Mesenchymal stem cell (in vitro differentiated cells and primary cell): ENCODE results near the gene PTCH1.

Experiments used
- DNase-seq: peaks from one replicate; pipeline ENCODE4 v3.0.0-alpha.2; 2013
- H2AFZ ChIP-seq: one replicate; pipeline ENCODE4 v1.6.1; 2013; ENCODE audit warnings: low read depth, mild to moderate bottlenecking, control low read depth, inconsistent platforms, low read length, moderate library complexity
- H2AK5ac ChIP-seq: 2 replicates; pipeline ENCODE4 v1.6.1; 2013; ENCODE audit warnings: low read length, moderate library complexity, mild to moderate bottlenecking, inconsistent platforms; ENCODE audit not compliant: severe bottlenecking
- H2BK120ac ChIP-seq: one replicate; pipeline ENCODE4 v1.6.1; 2013; ENCODE audit warnings: low read depth, mild to moderate bottlenecking, inconsistent platforms, low read length, moderate library complexity
- H2BK12ac ChIP-seq, 2 experiments: one replicate each; pipeline ENCODE4 v1.6.1; 2013; ENCODE audit warnings: inconsistent platforms in 2 of 2, low read length in 2 of 2, mild to moderate bottlenecking in 2 of 2, moderate library complexity in 2 of 2, control low read depth in 1 of 2
- H2BK15ac ChIP-seq: one replicate; pipeline ENCODE4 v1.6.1; 2013; ENCODE audit warnings: mild to moderate bottlenecking, low read depth, inconsistent platforms; ENCODE audit not compliant: poor library complexity, severe bottlenecking
- H2BK5ac ChIP-seq: 2 replicates; pipeline ENCODE4 v1.6.1; 2013; ENCODE audit warnings: low read depth, mild to moderate bottlenecking, low read length, control low read depth, inconsistent platforms; ENCODE audit not compliant: poor library complexity, severe bottlenecking
- H3K14ac ChIP-seq, 2 experiments: one replicate each; pipeline ENCODE4 v1.6.1; 2013; ENCODE audit warnings: inconsistent platforms in 2 of 2, low read length in 2 of 2, control low read depth in 1 of 2, mild to moderate bottlenecking in 1 of 2, moderate library complexity in 1 of 2
- H3K18ac ChIP-seq, 2 experiments: one replicate each; pipeline ENCODE4 v1.6.1; 2013; ENCODE audit warnings: inconsistent platforms in 2 of 2, low read length in 2 of 2, control low read depth in 1 of 2, low read depth in 1 of 2, mild to moderate bottlenecking in 1 of 2
- H3K23ac ChIP-seq, 2 experiments: one replicate each; pipeline ENCODE4 v1.6.1; 2013; ENCODE audit warnings: inconsistent platforms in 2 of 2, low read length in 2 of 2, mild to moderate bottlenecking in 2 of 2, moderate library complexity in 2 of 2, control low read depth in 1 of 2
- H3K27ac ChIP-seq: 2 replicates; pipeline ENCODE4 v1.5.1; 2013; ENCODE audit warnings: mild to moderate bottlenecking, moderate library complexity, low read length, control low read depth, inconsistent platforms; ENCODE audit not compliant: poor library complexity, severe bottlenecking
- H3K27me3 ChIP-seq, 2 experiments: 2 replicates each; pipeline versions ENCODE4 v1.6.1 to v1.7.0; 2013; ENCODE audit warnings: low read length in 2 of 2, mild to moderate bottlenecking in 2 of 2, moderate library complexity in 2 of 2, control low read depth in 1 of 2, inconsistent platforms in 1 of 2; ENCODE audit not compliant: control insufficient read depth in 1 of 2, insufficient read depth in 1 of 2
- H3K36me3 ChIP-seq, 2 experiments: 2 replicates each; pipeline versions ENCODE4 v1.6.1 to v1.7.0; 2013; ENCODE audit warnings: low read length in 2 of 2, control low read depth in 1 of 2, inconsistent platforms in 1 of 2, low read depth in 1 of 2, mild to moderate bottlenecking in 1 of 2; ENCODE audit not compliant: insufficient read depth in 2 of 2, control insufficient read depth in 1 of 2
- H3K4ac ChIP-seq, 2 experiments: one replicate each; pipeline ENCODE4 v1.6.1; 2013; ENCODE audit warnings: inconsistent platforms in 2 of 2, low read length in 2 of 2, mild to moderate bottlenecking in 2 of 2, moderate library complexity in 2 of 2, control low read depth in 1 of 2, low read depth in 1 of 2
- H3K4me1 ChIP-seq: 2 replicates; pipeline ENCODE4 v1.6.1; 2013; ENCODE audit warnings: low read depth, low read length, control low read depth; ENCODE audit not compliant: control insufficient read depth, insufficient read depth
- H3K4me2 ChIP-seq: 2 replicates; pipeline ENCODE4 v1.6.1; 2013; ENCODE audit warnings: low read length, mild to moderate bottlenecking, inconsistent platforms; ENCODE audit not compliant: poor library complexity, severe bottlenecking
- H3K4me3 ChIP-seq, 2 experiments: 2 replicates each; pipeline versions ENCODE4 v1.5.1 to v1.7.0; 2013; ENCODE audit warnings: low read length in 2 of 2, mild to moderate bottlenecking in 2 of 2, control low read depth in 1 of 2, low read depth in 1 of 2; ENCODE audit not compliant: insufficient read depth in 1 of 2
- H3K79me1 ChIP-seq: replicated peaks from 2 replicates; pipeline ENCODE4 v1.6.1; 2013; ENCODE audit warnings: mild to moderate bottlenecking, control low read depth, low read length, inconsistent platforms; ENCODE audit not compliant: poor library complexity, severe bottlenecking
- H3K9ac ChIP-seq: 2 replicates; pipeline ENCODE4 v1.7.0; 2013; ENCODE audit warnings: mild to moderate bottlenecking, low read length, moderate library complexity
- H3K9me3 ChIP-seq: 2 replicates; pipeline ENCODE4 v1.7.0; 2013; ENCODE audit warnings: mild to moderate bottlenecking, low read length; ENCODE audit not compliant: control insufficient read depth
- H4K8ac ChIP-seq: one replicate; pipeline ENCODE4 v1.6.1; 2013; ENCODE audit warnings: inconsistent platforms, mild to moderate bottlenecking, low read length, moderate library complexity
- H4K91ac ChIP-seq: one replicate; pipeline ENCODE4 v1.6.1; 2013; ENCODE audit warnings: mild to moderate bottlenecking, low read length, inconsistent platforms
- WGBS: methylation state at CpG from one replicate; pipeline ENCODE4 v1.1.7; 2013; ENCODE audit warnings: mixed read lengths; 5-methylcytosine and 5-hydroxymethylcytosine counted together

The PTCH1 gene

DNA sequence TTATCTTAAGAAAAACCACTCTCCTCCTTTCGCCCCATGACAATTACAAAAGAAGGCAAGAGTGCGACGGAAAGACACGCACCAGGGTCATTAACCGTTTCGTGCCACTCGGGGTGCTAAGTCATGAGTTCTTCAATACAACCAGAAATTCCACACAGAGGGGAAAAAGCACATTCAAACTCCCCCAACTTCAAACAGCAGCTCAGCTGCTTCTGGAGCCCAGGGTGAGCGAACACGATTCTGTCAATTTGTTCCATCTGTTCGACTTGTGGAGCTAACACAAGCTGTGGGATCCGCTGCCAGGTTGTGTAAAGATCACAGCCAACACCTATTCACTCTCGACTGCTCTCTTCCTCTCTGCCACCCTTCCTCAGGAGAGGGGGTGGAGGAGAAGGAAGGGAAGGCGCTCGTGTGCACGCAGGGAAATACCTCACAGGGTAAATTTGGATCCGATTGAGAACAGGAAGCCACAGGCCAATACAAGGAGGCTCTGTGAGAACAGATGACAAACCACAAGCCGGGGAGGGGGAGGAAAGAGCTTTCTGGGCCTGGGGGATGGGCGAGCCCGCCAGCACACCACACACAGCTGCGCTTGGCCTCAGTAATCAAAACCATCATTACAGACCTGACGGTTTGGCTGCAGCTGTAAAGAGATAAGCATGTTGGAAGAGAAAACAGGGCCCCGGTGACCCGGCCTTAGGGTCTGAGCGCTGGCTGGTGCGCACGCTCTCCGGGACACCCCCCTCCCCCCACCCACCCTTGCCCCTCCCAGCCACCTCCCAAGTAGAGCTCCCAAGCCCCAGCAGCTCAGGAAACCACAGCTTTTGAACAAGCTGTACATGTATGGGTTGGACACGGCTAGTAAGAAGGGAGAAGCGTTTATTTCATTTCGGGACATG lies 54.3 kb downstream of the PTCH1 start:
- H3K18ac ChIP-seq = peak overlapping the region; percentile 93 to 97
- peak; percentile 95 for DNase-seq
- H4K8ac ChIP-seq = peak overlapping the region; percentile 3

DNA sequence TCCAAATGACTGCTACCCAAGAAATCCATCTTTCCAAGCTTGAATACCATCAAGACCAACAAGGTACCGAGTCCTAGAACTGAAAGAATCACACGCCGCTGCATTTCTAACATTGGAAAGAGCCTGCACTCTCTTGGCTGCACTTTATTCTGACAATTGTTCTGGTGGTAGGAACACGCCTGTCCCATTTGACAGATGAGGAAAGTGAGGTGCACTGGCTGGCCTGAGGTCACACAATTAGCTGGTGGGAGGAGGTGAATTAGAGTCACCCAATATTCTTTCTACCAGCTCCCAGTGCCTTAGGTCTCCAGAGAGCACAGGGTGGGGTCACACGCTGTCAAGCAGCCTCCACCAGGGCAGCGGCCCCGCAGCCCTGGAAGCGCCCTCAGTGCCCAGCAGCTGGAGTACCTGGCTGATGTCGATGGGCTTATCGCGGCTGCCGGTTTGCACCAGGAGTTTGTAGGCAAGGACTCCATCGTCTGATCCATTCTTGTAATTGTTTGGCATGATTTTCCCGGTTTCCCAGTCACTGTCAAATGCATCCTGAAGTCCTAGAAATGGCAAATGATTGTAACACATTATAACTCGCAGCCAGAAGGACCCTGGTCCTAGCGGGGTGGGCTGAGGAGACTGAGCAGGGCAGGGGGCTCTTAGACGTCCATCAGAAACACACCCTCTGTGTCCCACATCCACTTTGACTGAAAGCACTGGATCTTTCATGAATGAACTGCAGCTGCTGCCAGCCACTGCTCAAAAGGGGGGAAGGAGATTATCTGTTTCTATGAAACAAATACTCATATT lies 55.1 kb downstream of the PTCH1 start:
- Histone ChIP-seq H3K4me1 (peaks cover 28% of the 10 kb centered on the region), H2BK5ac (no peak overlapping the region), H2BK120ac (peak overlapping the region; percentile 77), H3K9ac (peak overlapping the region; percentile 83), H3K14ac (peak overlapping the region in 1 of 2 experiments; percentile 66), H3K23ac (peak overlapping the region in 1 of 2 experiments; percentile 64), H3K4me3 (peak overlapping the region in 1 of 2 experiments; percentile 74), H2AFZ (no peak overlapping the region), H3K18ac (peak overlapping the region; percentile 93 to 97), H3K36me3 (peaks cover 20 to 31% of the 10 kb centered on the region in 2 experiments), H2AK5ac (no peak overlapping the region), H3K9me3 (no peaks in the 10 kb centered on the region), H2BK15ac (peak overlapping the region; percentile 52), H3K79me1 (peaks cover 2% of the 10 kb centered on the region), H4K8ac (peak overlapping the region; percentile 79), H3K27me3 (no peaks in the 10 kb centered on the region), H3K4me2 (no peak overlapping the region), H4K91ac (peak overlapping the region; percentile 76), H3K27ac (no peak overlapping the region), H3K4ac (peak overlapping the region; percentile 68 to 94), H2BK12ac (peak overlapping the region; percentile 100)
- DNase-seq = no peak
- WGBS = 91% methylated on average over 17 of the region's 17 CpGs

More for the DNA sequence above, 54.3 kb downstream of the PTCH1 start:
- Histone ChIP-seq H3K36me3 (peaks cover 26 to 33% of the 10 kb centered on the region in 2 experiments), H2BK120ac (peak overlapping the region; percentile 77), H2AK5ac (no peak overlapping the region), H3K4me1 (peaks cover 28% of the 10 kb centered on the region), H2BK15ac (no peak overlapping the region), H3K27me3 (no peaks in the 10 kb centered on the region), H3K79me1 (peaks cover 2% of the 10 kb centered on the region), H4K91ac (no peak overlapping the region), H2AFZ (no peak overlapping the region), H2BK5ac (peak overlapping the region; percentile 0), H3K4me2 (peak overlapping the region; percentile 50), H3K27ac (peak overlapping the region; percentile 71), H3K9me3 (no peaks in the 10 kb centered on the region), H2BK12ac (peak overlapping the region; percentile 93 to 100), H3K14ac (no peak overlapping the region), H3K4me3 (peak overlapping the region in 1 of 2 experiments; percentile 74), H3K4ac (peak overlapping the region in 1 of 2 experiments; percentile 94), H3K23ac (no peak overlapping the region), H3K9ac (peak overlapping the region; percentile 83)
- WGBS = 13% methylated on average over 19 of the region's 30 CpGs

DNA sequence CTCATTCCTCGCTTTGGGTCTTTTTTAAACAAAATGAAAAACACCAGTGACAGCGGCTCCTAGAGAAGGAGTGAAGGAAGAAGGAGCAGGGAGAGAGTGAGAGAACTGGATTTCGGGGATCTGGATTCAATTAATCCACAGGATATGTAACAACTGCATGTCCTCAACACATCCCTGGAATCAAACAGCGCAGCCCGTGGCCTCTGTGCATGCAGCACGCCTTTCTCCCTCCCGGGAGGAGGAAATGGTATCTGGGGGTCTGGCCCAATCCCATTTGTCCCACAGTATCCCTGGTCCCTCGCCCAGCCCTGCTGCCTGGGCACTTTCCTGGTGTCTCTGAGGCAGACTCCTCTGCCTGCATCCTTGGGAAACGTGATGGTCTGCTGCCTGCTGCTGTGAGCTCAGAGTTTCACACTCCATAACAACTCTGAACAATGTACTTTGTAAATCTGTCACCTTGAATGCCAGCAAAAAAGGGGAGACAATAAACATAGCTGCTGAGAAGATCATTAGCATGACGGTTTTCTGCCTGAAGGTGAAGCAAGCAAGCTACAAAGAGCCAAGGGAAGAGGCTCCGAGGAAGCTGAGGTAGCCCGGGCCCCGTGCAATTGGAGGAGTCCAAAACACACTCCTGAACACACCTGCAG lies 56.1 kb downstream of the PTCH1 start:
- H3K9me3 ChIP-seq = no peaks in the 10 kb centered on the region
- H2AK5ac ChIP-seq = no peak overlapping the region
- H3K4me2 ChIP-seq = no peak overlapping the region
- WGBS = 62% methylated on average over 11 of the region's 13 CpGs
- H3K4me1 ChIP-seq = peaks cover 28% of the 10 kb centered on the region
- H3K27ac ChIP-seq = no peak overlapping the region
- H3K23ac ChIP-seq = no peak overlapping the region
- peak; percentile 59 for DNase-seq
- H3K4ac ChIP-seq = peak overlapping the region; percentile 77 to 94
- no peak overlapping the region for H3K4me3 ChIP-seq
- H2BK12ac ChIP-seq = peak overlapping the region; percentile 100
- peak overlapping the region; percentile 92 for H4K91ac ChIP-seq
- no peaks in the 10 kb centered on the region for H3K27me3 ChIP-seq
- H3K18ac ChIP-seq = peak overlapping the region; percentile 93 to 97
- H2BK5ac ChIP-seq = no peak overlapping the region
- peak overlapping the region; percentile 83 for H2BK15ac ChIP-seq
- peaks cover 2% of the 10 kb centered on the region for H3K79me1 ChIP-seq
- peak overlapping the region; percentile 90 for H2BK120ac ChIP-seq
- H2AFZ ChIP-seq = no peak overlapping the region
- H3K14ac ChIP-seq = peak overlapping the region in 1 of 2 experiments; percentile 58
- peaks cover 27 to 33% of the 10 kb centered on the region in 2 experiments for H3K36me3 ChIP-seq
- H3K9ac ChIP-seq = no peak overlapping the region
- H4K8ac ChIP-seq = peak overlapping the region; percentile 93
